ENCODE measurements around the gene SERTAD2.
A peak's percentile ranks its signal among the peaks of the same experiment; 100 is the strongest.

SERTAD2 gene

DNA sequence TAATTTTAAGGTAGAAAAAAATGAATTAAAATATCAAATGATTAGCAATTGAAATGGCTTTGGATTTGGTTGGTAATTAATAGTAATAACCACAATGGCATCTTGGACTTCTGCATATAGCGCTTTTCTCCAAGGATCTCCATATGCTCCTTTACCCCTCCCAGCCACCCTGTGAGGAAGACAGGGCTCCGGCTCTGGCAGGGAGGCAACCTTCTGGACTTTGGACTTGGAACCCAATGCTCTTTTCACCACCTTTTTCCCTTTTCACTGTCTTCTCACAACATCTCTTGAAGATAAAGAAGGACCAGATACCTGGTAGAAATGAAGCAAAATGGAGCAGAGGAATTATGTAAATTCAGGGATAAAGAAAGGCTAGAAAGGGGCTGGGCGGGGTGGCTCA lies 23.8 kb upstream of the SERTAD2 start:
- H3K36me3 ChIP-seq (ENCODE audit: insufficient read depth) = no peaks in the 10 kb centered on the region
- no peak overlapping the region for H3K4me2 ChIP-seq
- no peak overlapping the region for H2AFZ ChIP-seq (ENCODE audit: low read depth)
- no peak overlapping the region for H3K4me3 ChIP-seq (IDR thresholded peaks at IDR 0.05; ENCODE audit: insufficient read depth, low read depth, low read length)
- peaks cover 32% of the 10 kb centered on the region for H3K4me1 ChIP-seq (ENCODE audit: low read depth, poor library complexity, severe bottlenecking)
- TF ChIP-seq, protein P1, sequence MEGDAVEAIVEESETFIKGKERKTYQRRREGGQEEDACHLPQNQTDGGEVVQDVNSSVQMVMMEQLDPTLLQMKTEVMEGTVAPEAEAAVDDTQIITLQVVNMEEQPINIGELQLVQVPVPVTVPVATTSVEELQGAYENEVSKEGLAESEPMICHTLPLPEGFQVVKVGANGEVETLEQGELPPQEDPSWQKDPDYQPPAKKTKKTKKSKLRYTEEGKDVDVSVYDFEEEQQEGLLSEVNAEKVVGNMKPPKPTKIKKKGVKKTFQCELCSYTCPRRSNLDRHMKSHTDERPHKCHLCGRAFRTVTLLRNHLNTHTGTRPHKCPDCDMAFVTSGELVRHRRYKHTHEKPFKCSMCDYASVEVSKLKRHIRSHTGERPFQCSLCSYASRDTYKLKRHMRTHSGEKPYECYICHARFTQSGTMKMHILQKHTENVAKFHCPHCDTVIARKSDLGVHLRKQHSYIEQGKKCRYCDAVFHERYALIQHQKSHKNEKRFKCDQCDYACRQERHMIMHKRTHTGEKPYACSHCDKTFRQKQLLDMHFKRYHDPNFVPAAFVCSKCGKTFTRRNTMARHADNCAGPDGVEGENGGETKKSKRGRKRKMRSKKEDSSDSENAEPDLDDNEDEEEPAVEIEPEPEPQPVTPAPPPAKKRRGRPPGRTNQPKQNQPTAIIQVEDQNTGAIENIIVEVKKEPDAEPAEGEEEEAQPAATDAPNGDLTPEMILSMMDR (conservative IDR thresholded peaks at IDR 0.05; ENCODE audit: low read depth, low read length) = no peak
- no peaks in the 10 kb centered on the region for H3K79me2 ChIP-seq (ENCODE audit: insufficient read depth, low read depth)
- H3K9ac ChIP-seq = no peak overlapping the region
- no peak overlapping the region for H3K27ac ChIP-seq
- H3K27me3 ChIP-seq (ENCODE audit: insufficient read depth, low read depth) = no peaks in the 10 kb centered on the region
- no peaks in the 10 kb centered on the region for H4K20me1 ChIP-seq (ENCODE audit: insufficient read depth)

DNA sequence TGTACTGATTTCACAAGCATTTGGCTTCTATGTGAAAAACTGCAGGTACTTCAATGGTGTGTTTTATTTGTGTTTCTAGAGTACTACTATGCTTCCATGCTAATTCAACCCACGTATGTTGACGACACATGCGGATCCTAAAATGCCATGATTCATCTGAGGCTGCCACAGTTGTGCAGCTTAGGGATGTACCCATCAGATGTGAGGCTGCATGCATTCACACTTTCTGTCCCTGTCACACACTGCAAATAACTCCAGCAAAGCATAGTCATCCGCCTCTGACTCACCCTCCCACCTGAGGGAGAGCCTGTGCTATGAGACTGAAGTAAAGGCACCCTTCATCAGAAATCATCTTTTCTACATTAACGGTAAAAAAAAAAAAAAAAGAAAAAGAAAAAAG lies 22.1 kb upstream of the SERTAD2 start:
- TF ChIP-seq, protein P1 (conservative IDR thresholded peaks at IDR 0.05; ENCODE audit: low read depth, low read length) = no peak
- Histone ChIP-seq H3K4me2 (no peak overlapping the region), H3K27ac (no peak overlapping the region), H2AFZ (ENCODE audit: low read depth) (no peak overlapping the region), H3K4me1 (ENCODE audit: low read depth, poor library complexity, severe bottlenecking) (peaks cover 42% of the 10 kb centered on the region), H3K36me3 (ENCODE audit: insufficient read depth) (no peaks in the 10 kb centered on the region), H4K20me1 (ENCODE audit: insufficient read depth) (no peaks in the 10 kb centered on the region), H3K4me3 (IDR thresholded peaks at IDR 0.05; ENCODE audit: insufficient read depth, low read depth, low read length) (no peak overlapping the region), H3K79me2 (ENCODE audit: insufficient read depth, low read depth) (no peaks in the 10 kb centered on the region), H3K9ac (no peak overlapping the region), H3K27me3 (ENCODE audit: insufficient read depth, low read depth) (no peaks in the 10 kb centered on the region)

DNA sequence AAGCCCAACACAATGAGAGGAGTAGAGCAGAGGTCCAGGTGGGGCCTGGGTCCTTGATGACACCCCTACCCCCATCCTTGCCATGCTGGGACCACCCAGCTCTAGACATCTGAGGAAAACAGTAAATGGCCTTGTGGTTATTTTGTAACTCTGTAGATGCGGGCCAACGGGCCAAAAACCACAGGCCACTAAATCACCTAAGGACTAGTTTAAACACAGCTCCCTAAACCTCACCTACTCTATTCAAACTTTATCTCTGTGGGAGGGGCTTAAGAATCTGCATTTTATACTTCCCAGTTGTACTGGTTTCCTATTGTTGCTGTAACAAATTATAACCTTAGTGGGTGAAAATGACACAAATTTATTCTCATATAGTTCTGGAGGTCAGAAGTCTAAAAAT lies 19.0 kb upstream of the SERTAD2 start:
- Histone ChIP-seq H3K36me3 (ENCODE audit: insufficient read depth) (no peaks in the 10 kb centered on the region), H3K79me2 (ENCODE audit: insufficient read depth, low read depth) (no peaks in the 10 kb centered on the region), H3K4me1 (ENCODE audit: low read depth, poor library complexity, severe bottlenecking) (peaks cover 34% of the 10 kb centered on the region), H3K27ac (no peak overlapping the region), H3K4me2 (peak overlapping the region; percentile 53), H2AFZ (ENCODE audit: low read depth) (no peak overlapping the region), H4K20me1 (ENCODE audit: insufficient read depth) (no peaks in the 10 kb centered on the region), H3K4me3 (IDR thresholded peaks at IDR 0.05; ENCODE audit: insufficient read depth, low read depth, low read length) (no peak overlapping the region), H3K27me3 (ENCODE audit: insufficient read depth, low read depth) (no peaks in the 10 kb centered on the region), H3K9ac (no peak overlapping the region)
- TF ChIP-seq, protein P1 (conservative IDR thresholded peaks at IDR 0.05; ENCODE audit: low read depth, low read length) = no peak

DNA sequence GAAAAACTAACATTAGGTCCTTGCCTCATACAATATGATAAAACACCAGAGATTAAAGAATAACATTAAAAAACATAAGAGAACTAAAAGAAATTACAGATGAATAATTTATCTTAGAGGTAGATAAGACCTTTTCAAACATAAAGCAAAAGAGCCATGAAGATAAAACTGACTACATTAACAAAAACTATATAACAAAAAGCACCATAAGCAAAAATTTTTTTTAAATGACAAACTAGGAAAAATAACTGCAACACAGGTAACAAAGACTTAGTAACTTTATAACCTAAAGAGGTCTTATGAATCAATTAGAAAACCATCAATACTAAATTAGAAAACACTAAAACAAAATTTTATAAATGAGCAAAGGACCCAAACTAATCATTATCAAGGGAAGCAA lies 16.3 kb upstream of the SERTAD2 start:
- Histone ChIP-seq H3K79me2 (ENCODE audit: insufficient read depth, low read depth) (no peaks in the 10 kb centered on the region), H3K4me3 (IDR thresholded peaks at IDR 0.05; ENCODE audit: insufficient read depth, low read depth, low read length) (no peak overlapping the region), H3K4me2 (no peak overlapping the region), H3K27ac (no peak overlapping the region), H2AFZ (ENCODE audit: low read depth) (no peak overlapping the region), H3K36me3 (ENCODE audit: insufficient read depth) (no peaks in the 10 kb centered on the region), H3K9ac (no peak overlapping the region), H3K4me1 (ENCODE audit: low read depth, poor library complexity, severe bottlenecking) (peaks cover 50% of the 10 kb centered on the region), H4K20me1 (ENCODE audit: insufficient read depth) (no peaks in the 10 kb centered on the region), H3K27me3 (ENCODE audit: insufficient read depth, low read depth) (no peaks in the 10 kb centered on the region)
- TF ChIP-seq, protein P1 (conservative IDR thresholded peaks at IDR 0.05; ENCODE audit: low read depth, low read length) = no peak

All from KMS-11 (cell line).